GM19240 (cell line): ENCODE results near the gene FBXL17.

ENCODE experiments used
- DNase-seq: peaks from one replicate; pipeline ENCODE4 v3.0.0; 2011; ENCODE audit warnings: low spot score; ENCODE audit not compliant: insufficient read length

FBXL17 gene

GRCh38 chr5:108094800-108095199 lies 287.1 kb downstream of the FBXL17 start:
- DNase-seq = no peak

GRCh38 chr5:108093186-108093585 lies 288.7 kb downstream of the FBXL17 start:
- DNase-seq = no peak

GRCh38 chr5:108090946-108091345 lies 291.0 kb downstream of the FBXL17 start:
- no peak for DNase-seq

GRCh38 chr5:108084105-108084504 lies 297.8 kb downstream of the FBXL17 start:
- no peak for DNase-seq

- DNase-seq = no peak
Observed at GRCh38 chr5:108083232-108083631, 298.7 kb downstream of the FBXL17 start.

GRCh38 chr5:108081707-108082106 lies 300.2 kb downstream of the FBXL17 start:
- no peak for DNase-seq

GRCh38 chr5:108079753-108080152 lies 302.1 kb downstream of the FBXL17 start:
- DNase-seq = no peak

- no peak for DNase-seq
Observed at GRCh38 chr5:108078882-108079281, 303.0 kb downstream of the FBXL17 start.

- no peak for DNase-seq
Observed at GRCh38 chr5:108078345-108078744, 303.6 kb downstream of the FBXL17 start.

- DNase-seq = no peak
Observed at GRCh38 chr5:108074626-108075025, 307.3 kb downstream of the FBXL17 start.

GRCh38 chr5:108064302-108064701 lies 317.6 kb downstream of the FBXL17 start:
- no peak for DNase-seq

GRCh38 chr5:108061941-108062340 lies 320.0 kb downstream of the FBXL17 start:
- no peak for DNase-seq

- no peak for DNase-seq
Observed at GRCh38 chr5:108060340-108060739, 321.6 kb downstream of the FBXL17 start.

- no peak for DNase-seq
Observed at GRCh38 chr5:108059334-108059733, 322.6 kb downstream of the FBXL17 start.

- no peak for DNase-seq
Observed at GRCh38 chr5:108054349-108054748, 327.5 kb downstream of the FBXL17 start.

- no peak for DNase-seq
Observed at GRCh38 chr5:108046955-108047670, 334.8 kb downstream of the FBXL17 start.

- DNase-seq = no peak
Observed at GRCh38 chr5:108036482-108036881, 345.4 kb downstream of the FBXL17 start.

- no peak for DNase-seq
Observed at GRCh38 chr5:108028883-108029282, 353.0 kb downstream of the FBXL17 start.

GRCh38 chr5:108028412-108028811 lies 353.5 kb downstream of the FBXL17 start:
- no peak for DNase-seq

GRCh38 chr5:108025957-108026356 lies 355.9 kb downstream of the FBXL17 start:
- DNase-seq = no peak

GRCh38 chr5:108024986-108025385 lies 356.9 kb downstream of the FBXL17 start:
- DNase-seq = no peak

GRCh38 chr5:108016101-108016500 lies 365.8 kb downstream of the FBXL17 start:
- DNase-seq = no peak

- DNase-seq = no peak
Observed at GRCh38 chr5:108006791-108007190, 375.1 kb downstream of the FBXL17 start.

GRCh38 chr5:108003178-108003577 lies 378.7 kb downstream of the FBXL17 start:
- DNase-seq = peak; percentile 17
